Ishikawa (cell line): ENCODE measurements around the gene BICRA.

Source experiments
- CEBPB ChIP-seq: IDR thresholded peaks from 2 replicates; pipeline ENCODE4 v1.6.1; 2012
- CREB1 ChIP-seq: IDR thresholded peaks from 2 replicates; pipeline ENCODE4 v1.6.1; 2012; ENCODE audit warnings: low read depth
- EGR1 ChIP-seq: IDR thresholded peaks from 2 replicates; pipeline ENCODE4 v1.6.1; 2012
- EP300 ChIP-seq: IDR thresholded peaks from 2 replicates; pipeline ENCODE4 v1.6.1; 2012; ENCODE audit warnings: borderline replicate concordance
- FOXM1 ChIP-seq: IDR thresholded peaks from 2 replicates; pipeline ENCODE4 v1.6.1; 2012; ENCODE audit warnings: low read depth, borderline replicate concordance
- NFIC ChIP-seq: IDR thresholded peaks from 2 replicates; pipeline ENCODE4 v1.6.1; 2012
- RAD21 ChIP-seq: IDR thresholded peaks from 2 replicates; pipeline ENCODE4 v1.6.1; 2012; ENCODE audit warnings: low read depth
- REST ChIP-seq: IDR thresholded peaks from 2 replicates; pipeline ENCODE4 v1.6.1; 2012; ENCODE audit warnings: low read depth, mild to moderate bottlenecking
- TAF1 ChIP-seq: IDR thresholded peaks from 2 replicates; pipeline ENCODE4 v1.6.1; 2012; ENCODE audit warnings: low read depth, mild to moderate bottlenecking
- TCF12 ChIP-seq: IDR thresholded peaks from 2 replicates; pipeline ENCODE4 v1.6.1; 2012; ENCODE audit warnings: low read depth
- USF1 ChIP-seq: IDR thresholded peaks from 2 replicates; pipeline ENCODE4 v1.6.1; 2012
- ZBTB7A ChIP-seq: IDR thresholded peaks from 2 replicates; pipeline ENCODE4 v1.6.1; 2012; ENCODE audit warnings: low read depth
- TF ChIP-seq, protein P1 (sequence below): IDR thresholded peaks from 2 replicates; pipeline ENCODE4 v1.6.1; 2012

GRCh38 chr19:47610902-47611301 is 2.0 kb downstream of the BICRA start:
- no peak for TF ChIP-seq ZBTB7A
- TF ChIP-seq, protein P1, sequence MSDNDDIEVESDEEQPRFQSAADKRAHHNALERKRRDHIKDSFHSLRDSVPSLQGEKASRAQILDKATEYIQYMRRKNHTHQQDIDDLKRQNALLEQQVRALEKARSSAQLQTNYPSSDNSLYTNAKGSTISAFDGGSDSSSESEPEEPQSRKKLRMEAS, result no peak
- TF ChIP-seq TAF1, result no peak
- TF ChIP-seq REST, result no peak
- TF ChIP-seq EGR1, result no peak
- no peak for TF ChIP-seq CREB1
- TF ChIP-seq FOXM1, result no peak
- TF ChIP-seq EP300, result no peak
- TF ChIP-seq TCF12, result no peak
- TF ChIP-seq CEBPB, result no peak
- no peak for TF ChIP-seq NFIC
- no peak for TF ChIP-seq USF1
- no peak for TF ChIP-seq RAD21
